GM23338 (cell line): ENCODE data around the gene ZBTB39.

Experiments
- EZH2 ChIP-seq: fragments of 200-600 bp; sonication (generic); IDR thresholded peaks from one replicate; pipeline ENCODE4 v1.8.0; 2017; ENCODE audit warnings: antibody characterized with exemption, mild to moderate bottlenecking, low read depth; ENCODE audit not compliant: unreplicated experiment
- EZH2phosphoT487 ChIP-seq: fragments of 200-600 bp; sonication (generic); IDR thresholded peaks from one replicate; pipeline ENCODE4 v1.8.1; 2018; ENCODE audit warnings: antibody characterized with exemption; ENCODE audit not compliant: unreplicated experiment
- NANOG ChIP-seq: IDR thresholded peaks from 2 replicates; pipeline ENCODE4 v1.6.1; 2016; ENCODE audit warnings: antibody characterized with exemption, borderline replicate concordance
- POLR2AphosphoS5 ChIP-seq: IDR thresholded peaks from 2 replicates; pipeline ENCODE4 v1.6.1; 2016; ENCODE audit warnings: antibody characterized with exemption, low read depth
- STAT1 ChIP-seq: IDR thresholded peaks from one replicate; pipeline ENCODE4 v1.6.1; 2016; ENCODE audit warnings: antibody characterized with exemption; ENCODE audit not compliant: unreplicated experiment
- ZNF114 ChIP-seq: fragments of 250-450 bp; sonication (Bioruptor Pico); IDR thresholded peaks from 2 replicates; pipeline ENCODE4 v1.5.0; 2020; ENCODE audit warnings: mild to moderate bottlenecking, moderate library complexity
- TF ChIP-seq, protein P1 (sequence below), 2 experiments: fragments of 200-600 bp in 1 of 2; sonication (generic) in 1 of 2; conservative IDR thresholded peaks; 2 replicates each; pipeline versions ENCODE4 v1.5.1 to v1.6.1; 2016 to 2017; ENCODE audit warnings: antibody characterized with exemption in 2 of 2, low read depth in 2 of 2, mild to moderate bottlenecking in 2 of 2, moderate library complexity in 1 of 2
- TF ChIP-seq, protein P2 (sequence below): IDR thresholded peaks from one replicate; pipeline ENCODE4 v1.6.1; 2018; ENCODE audit warnings: antibody characterized with exemption; ENCODE audit not compliant: unreplicated experiment

DNA sequence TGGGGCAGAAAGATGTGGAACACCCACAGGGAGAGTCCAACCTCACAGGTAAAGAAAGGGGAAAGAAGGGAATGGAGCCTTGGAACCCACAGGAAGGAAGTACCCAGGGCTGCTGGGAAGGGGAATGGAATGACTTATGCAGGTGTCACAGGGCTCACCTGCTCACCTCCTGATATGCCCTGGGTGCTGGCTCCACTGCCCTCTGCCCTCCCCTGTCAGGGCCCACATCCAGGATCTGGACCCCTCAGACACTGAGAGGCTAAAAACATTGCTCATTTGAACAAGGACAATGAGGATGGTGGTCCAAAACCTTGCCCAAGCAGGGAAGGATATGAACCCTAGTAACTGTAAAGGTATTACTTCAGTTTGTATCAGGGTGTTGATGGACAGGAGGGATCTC lies 19.3 kb downstream of the ZBTB39 start:
- TF ChIP-seq, protein P1, sequence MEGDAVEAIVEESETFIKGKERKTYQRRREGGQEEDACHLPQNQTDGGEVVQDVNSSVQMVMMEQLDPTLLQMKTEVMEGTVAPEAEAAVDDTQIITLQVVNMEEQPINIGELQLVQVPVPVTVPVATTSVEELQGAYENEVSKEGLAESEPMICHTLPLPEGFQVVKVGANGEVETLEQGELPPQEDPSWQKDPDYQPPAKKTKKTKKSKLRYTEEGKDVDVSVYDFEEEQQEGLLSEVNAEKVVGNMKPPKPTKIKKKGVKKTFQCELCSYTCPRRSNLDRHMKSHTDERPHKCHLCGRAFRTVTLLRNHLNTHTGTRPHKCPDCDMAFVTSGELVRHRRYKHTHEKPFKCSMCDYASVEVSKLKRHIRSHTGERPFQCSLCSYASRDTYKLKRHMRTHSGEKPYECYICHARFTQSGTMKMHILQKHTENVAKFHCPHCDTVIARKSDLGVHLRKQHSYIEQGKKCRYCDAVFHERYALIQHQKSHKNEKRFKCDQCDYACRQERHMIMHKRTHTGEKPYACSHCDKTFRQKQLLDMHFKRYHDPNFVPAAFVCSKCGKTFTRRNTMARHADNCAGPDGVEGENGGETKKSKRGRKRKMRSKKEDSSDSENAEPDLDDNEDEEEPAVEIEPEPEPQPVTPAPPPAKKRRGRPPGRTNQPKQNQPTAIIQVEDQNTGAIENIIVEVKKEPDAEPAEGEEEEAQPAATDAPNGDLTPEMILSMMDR (conservative IDR thresholded peaks at IDR 0.05; ENCODE audit: low read depth in 2 of 2), result no peak
- TF ChIP-seq EZH2, result no peak
- no peak for TF ChIP-seq EZH2phosphoT487
- TF ChIP-seq POLR2AphosphoS5, result no peak
- no peak for TF ChIP-seq NANOG
- TF ChIP-seq ZNF114 (CRISPR knock-in tag), result no peak
- TF ChIP-seq, protein P2, sequence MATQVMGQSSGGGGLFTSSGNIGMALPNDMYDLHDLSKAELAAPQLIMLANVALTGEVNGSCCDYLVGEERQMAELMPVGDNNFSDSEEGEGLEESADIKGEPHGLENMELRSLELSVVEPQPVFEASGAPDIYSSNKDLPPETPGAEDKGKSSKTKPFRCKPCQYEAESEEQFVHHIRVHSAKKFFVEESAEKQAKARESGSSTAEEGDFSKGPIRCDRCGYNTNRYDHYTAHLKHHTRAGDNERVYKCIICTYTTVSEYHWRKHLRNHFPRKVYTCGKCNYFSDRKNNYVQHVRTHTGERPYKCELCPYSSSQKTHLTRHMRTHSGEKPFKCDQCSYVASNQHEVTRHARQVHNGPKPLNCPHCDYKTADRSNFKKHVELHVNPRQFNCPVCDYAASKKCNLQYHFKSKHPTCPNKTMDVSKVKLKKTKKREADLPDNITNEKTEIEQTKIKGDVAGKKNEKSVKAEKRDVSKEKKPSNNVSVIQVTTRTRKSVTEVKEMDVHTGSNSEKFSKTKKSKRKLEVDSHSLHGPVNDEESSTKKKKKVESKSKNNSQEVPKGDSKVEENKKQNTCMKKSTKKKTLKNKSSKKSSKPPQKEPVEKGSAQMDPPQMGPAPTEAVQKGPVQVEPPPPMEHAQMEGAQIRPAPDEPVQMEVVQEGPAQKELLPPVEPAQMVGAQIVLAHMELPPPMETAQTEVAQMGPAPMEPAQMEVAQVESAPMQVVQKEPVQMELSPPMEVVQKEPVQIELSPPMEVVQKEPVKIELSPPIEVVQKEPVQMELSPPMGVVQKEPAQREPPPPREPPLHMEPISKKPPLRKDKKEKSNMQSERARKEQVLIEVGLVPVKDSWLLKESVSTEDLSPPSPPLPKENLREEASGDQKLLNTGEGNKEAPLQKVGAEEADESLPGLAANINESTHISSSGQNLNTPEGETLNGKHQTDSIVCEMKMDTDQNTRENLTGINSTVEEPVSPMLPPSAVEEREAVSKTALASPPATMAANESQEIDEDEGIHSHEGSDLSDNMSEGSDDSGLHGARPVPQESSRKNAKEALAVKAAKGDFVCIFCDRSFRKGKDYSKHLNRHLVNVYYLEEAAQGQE, result no peak
- no peak for TF ChIP-seq STAT1
